Small intestine (tissue), 7 donors: ENCODE measurements around the gene COG7. TPM values are rescaled to one million over a fixed set of nuclear protein-coding genes. Genes with fewer than 3 reads are reported as not detected.

ENCODE experiments used
- DNase-seq, 2 donors: peaks; one replicate each; pipeline versions ENCODE4 v3.0.0 to v3.0.0-alpha.2; 2013
- FAIRE-seq: peaks from 2 replicates; lab custom pipeline; 2012; peaks lifted over from hg19 to GRCh38; lab: Jason Lieb, UNC
- H3K27ac ChIP-seq, 3 donors: one replicate each; pipeline ENCODE4 v1.5.1; 2013; ENCODE audit warnings: low read length in 2 of 3, mild to moderate bottlenecking in 2 of 3, control low read depth in 1 of 3, inconsistent platforms in 1 of 3, low read depth in 1 of 3, moderate library complexity in 1 of 3
- H3K27me3 ChIP-seq, 3 donors: one replicate each; pipeline ENCODE4 v1.6.1; 2013; ENCODE audit warnings: low read length in 3 of 3, inconsistent platforms in 1 of 3; ENCODE audit not compliant: control insufficient read depth in 3 of 3, insufficient read depth in 3 of 3
- H3K36me3 ChIP-seq, 3 donors: one replicate each; pipeline ENCODE4 v1.6.1; 2013; ENCODE audit warnings: low read length in 3 of 3, inconsistent platforms in 1 of 3, low read depth in 1 of 3, mild to moderate bottlenecking in 1 of 3, moderate library complexity in 1 of 3; ENCODE audit not compliant: control insufficient read depth in 3 of 3, insufficient read depth in 2 of 3
- H3K4me1 ChIP-seq, 3 donors: one replicate each; pipeline ENCODE4 v1.6.1; 2013; ENCODE audit warnings: low read length in 2 of 3, inconsistent platforms in 1 of 3, low read depth in 1 of 3, mild to moderate bottlenecking in 1 of 3, moderate library complexity in 1 of 3; ENCODE audit not compliant: control insufficient read depth in 3 of 3, insufficient read depth in 2 of 3
- H3K4me3 ChIP-seq, 3 donors: one replicate each; pipeline ENCODE4 v1.5.1; 2013; ENCODE audit warnings: low read length in 3 of 3, control low read depth in 1 of 3, inconsistent platforms in 1 of 3, low read depth in 1 of 3, mild to moderate bottlenecking in 1 of 3, moderate library complexity in 1 of 3
- H3K9me3 ChIP-seq, 2 donors: one replicate each; pipeline ENCODE4 v1.6.1; 2013; ENCODE audit warnings: low read depth in 1 of 2, low read length in 1 of 2; ENCODE audit not compliant: control insufficient read depth in 2 of 2, insufficient read depth in 1 of 2
- WGBS, 3 donors: extraction: QIAGEN DNeasy Blood & Tissue Kit; methylation state at CpG; one replicate each; pipeline ENCODE4 v1.1.7; 2013; 5-methylcytosine and 5-hydroxymethylcytosine counted together
- polyA plus RNA-seq, 4 donors: library from polyadenylated mRNA; stranded (reverse) in 3 of 4; unstranded in 1 of 4; fragments of 200-250 nt in 3 of 4; fragments of 120-200 nt in 1 of 4; gene quantifications; one replicate each; pipeline versions ENCODE4 v1.2.1 to v1.2.3, GENCODE V29; 2013
- donor health status: healthy with polysubstance abuse.
- donor health status: control.
- donor health status: control.
- donor health status: Bipolar disorder and iron deficiency.
- donor health status: healthy.

The COG7 gene
- polyA plus RNA-seq, 4 donors: 15.7 to 21.9 (median 17.3) TPM

DNA sequence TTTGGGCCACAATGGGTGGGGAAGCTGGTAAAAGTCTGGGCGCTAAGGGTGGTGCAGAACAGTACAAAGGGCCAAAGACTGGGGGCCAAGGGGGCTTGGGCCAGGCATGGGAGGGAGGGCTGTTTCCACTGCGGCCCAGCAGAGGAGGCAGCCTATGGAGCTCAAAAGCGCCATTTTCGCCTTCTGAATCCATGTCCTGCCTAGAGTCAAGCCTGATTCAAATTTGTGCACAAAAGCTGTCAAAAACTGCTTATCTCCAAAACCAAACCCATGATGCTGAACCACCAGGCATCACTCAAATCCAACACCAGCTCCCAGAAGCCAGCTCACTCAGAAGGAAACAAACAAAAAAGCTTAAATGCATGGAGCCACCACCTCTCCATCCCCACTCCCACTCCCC is 16.0 kb downstream of the COG7 start:
- Histone ChIP-seq H3K27ac (no peak overlapping the region), H3K4me1 (no peaks in the 10 kb centered on the region), H3K27me3 (no peaks in the 10 kb centered on the region), H3K36me3 (peaks cover 11 to 32% (median 13%) of the 10 kb centered on the region in 3 donors), H3K9me3 (no peaks in the 10 kb centered on the region), H3K4me3 (no peak overlapping the region)
- DNase-seq (no peak), FAIRE-seq (no peak)
- WGBS, 3 donors: 87 to 98% (median 93%) methylated on average over 4 of the region's 4 CpGs

- FAIRE-seq: no peak
- no peaks in the 10 kb centered on the region for H3K27me3 ChIP-seq
- no peaks in the 10 kb centered on the region for H3K4me1 ChIP-seq
- DNase-seq: peak; percentile 42 to 64
- 45 to 47% (median 47%) methylated on average over 6 of the region's 6 CpGs for WGBS, 3 donors
- H3K9me3 ChIP-seq: no peaks in the 10 kb centered on the region
- no peak overlapping the region for H3K27ac ChIP-seq
- H3K36me3 ChIP-seq: peaks cover 10 to 36% (median 15%) of the 10 kb centered on the region in 3 donors
- H3K4me3 ChIP-seq: no peak overlapping the region
Measured at GRCh38 chr16:23435500-23435899, 17.5 kb downstream of the COG7 start.

GRCh38 chr16:23434380-23434779 is 18.6 kb downstream of the COG7 start:
- Histone ChIP-seq H3K4me1 (no peaks in the 10 kb centered on the region), H3K27me3 (no peaks in the 10 kb centered on the region), H3K4me3 (no peak overlapping the region), H3K27ac (no peak overlapping the region), H3K9me3 (no peaks in the 10 kb centered on the region), H3K36me3 (peaks cover 10 to 34% (median 13%) of the 10 kb centered on the region in 3 donors)
- no peak for FAIRE-seq
- peak; percentile 76 to 78 for DNase-seq
- WGBS, 3 donors: 23 to 29% (median 24%) methylated on average over 6 of the region's 6 CpGs

- Histone ChIP-seq H3K27ac (no peak overlapping the region), H3K36me3 (peaks cover 10 to 36% (median 13%) of the 10 kb centered on the region in 3 donors), H3K9me3 (no peaks in the 10 kb centered on the region), H3K4me1 (no peaks in the 10 kb centered on the region), H3K27me3 (no peaks in the 10 kb centered on the region), H3K4me3 (no peak overlapping the region)
- WGBS, 3 donors: 76 to 85% (median 85%) methylated on average over 16 of the region's 16 CpGs
- DNase-seq (no peak), FAIRE-seq (no peak)
Measured at GRCh38 chr16:23433261-23433920, 19.6 kb downstream of the COG7 start.

DNA sequence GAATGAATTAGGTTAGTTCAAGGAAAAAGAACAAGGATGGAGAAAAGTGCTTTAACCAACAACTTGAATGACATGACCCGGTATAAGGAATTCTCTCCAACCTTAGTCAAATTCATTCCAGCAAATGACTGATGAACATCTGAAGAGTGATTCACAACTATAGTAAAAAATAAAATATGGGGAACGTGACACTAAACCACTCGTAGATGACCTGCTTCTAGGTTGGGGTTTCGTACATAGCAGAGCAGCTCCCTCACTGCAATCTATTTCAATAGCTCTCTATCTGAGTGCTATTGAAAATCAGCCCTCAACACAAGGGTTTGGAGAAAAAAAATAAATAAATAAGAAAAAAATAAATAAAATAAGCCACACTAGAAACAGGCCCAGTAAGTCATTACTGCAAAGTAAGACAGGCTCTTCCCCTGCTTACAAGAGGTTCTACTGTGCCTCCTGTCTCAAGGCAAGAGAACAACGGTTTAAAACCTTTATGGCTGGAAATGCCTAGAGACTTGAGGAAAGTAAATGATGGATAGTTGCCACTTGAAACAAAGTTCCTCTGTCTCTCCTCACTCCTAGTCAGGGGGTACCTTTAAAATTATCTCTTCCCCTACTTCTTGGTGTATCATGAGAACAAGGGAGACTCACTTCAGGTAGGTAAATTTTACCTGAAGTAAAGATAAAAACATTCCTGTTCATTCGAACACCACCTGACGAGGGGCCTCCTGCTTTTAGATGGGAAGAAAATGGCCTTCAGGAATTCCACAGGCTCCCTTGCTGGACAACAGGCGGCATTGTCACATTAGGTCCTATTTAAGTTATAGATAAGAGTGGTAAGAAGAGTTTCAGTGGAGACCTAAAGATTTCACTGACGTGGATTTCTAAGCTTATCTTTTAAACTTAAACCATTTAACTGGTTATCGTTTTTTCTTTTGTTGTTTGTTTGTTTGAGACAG is 20.5 kb downstream of the COG7 start:
- Histone ChIP-seq H3K4me1 (no peaks in the 10 kb centered on the region), H3K27me3 (no peaks in the 10 kb centered on the region), H3K36me3 (peaks cover 10 to 32% (median 11%) of the 10 kb centered on the region in 3 donors), H3K27ac (no peak overlapping the region), H3K4me3 (no peak overlapping the region), H3K9me3 (no peaks in the 10 kb centered on the region)
- whole genome bisulfite sequencing, 3 donors: 88 to 93% (median 92%) methylated on average over 10 of the region's 10 CpGs
- DNase-seq: no peak
- no peak for FAIRE-seq

DNA sequence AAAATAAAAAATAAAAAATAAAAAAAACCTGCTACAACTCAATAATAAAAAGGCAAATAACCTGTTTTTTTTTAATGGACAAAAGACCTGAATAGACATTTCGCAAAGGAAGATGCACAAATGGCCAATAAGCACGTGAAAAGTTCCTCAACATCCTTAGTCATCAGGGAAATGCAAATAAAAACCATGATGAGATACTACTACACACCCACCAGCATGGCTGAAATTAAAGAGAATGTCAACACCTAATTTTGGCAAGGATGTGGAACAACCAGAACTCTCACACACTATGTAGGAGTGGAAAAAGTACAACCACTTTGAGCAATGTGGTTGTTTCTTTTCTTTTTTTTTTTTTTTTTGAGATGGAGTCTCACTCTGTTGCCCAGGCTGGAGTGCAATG is 24.6 kb downstream of the COG7 start:
- no peaks in the 10 kb centered on the region for H3K27me3 ChIP-seq
- DNase-seq (no peak), FAIRE-seq (no peak)
- no peaks in the 10 kb centered on the region for H3K4me1 ChIP-seq
- peaks cover 2 to 35% (median 10%) of the 10 kb centered on the region in 3 donors for H3K36me3 ChIP-seq
- H3K4me3 ChIP-seq: no peak overlapping the region
- no peak overlapping the region for H3K27ac ChIP-seq
- WGBS, 3 donors: 75 to 87% (median 77%) methylated on average over 2 of the region's 2 CpGs
- H3K9me3 ChIP-seq: no peaks in the 10 kb centered on the region

GRCh38 chr16:23424292-23424958 is 28.6 kb downstream of the COG7 start:
- 80 to 88% (median 81%) methylated on average over 14 of the region's 14 CpGs for WGBS, 3 donors
- peaks cover 0 to 21% (median 0%) of the 10 kb centered on the region in 3 donors for H3K36me3 ChIP-seq
- no peaks in the 10 kb centered on the region for H3K4me1 ChIP-seq
- no peaks in the 10 kb centered on the region for H3K27me3 ChIP-seq
- peak overlapping the region in 1 of 3 donors; percentile 69 for H3K27ac ChIP-seq
- no peaks in the 10 kb centered on the region for H3K9me3 ChIP-seq
- no peak for FAIRE-seq
- H3K4me3 ChIP-seq: no peak overlapping the region
- DNase-seq: no peak

GRCh38 chr16:23423496-23424049 is 29.4 kb downstream of the COG7 start:
- Histone ChIP-seq H3K9me3 (no peaks in the 10 kb centered on the region), H3K36me3 (peaks cover 0 to 16% (median 0%) of the 10 kb centered on the region in 3 donors), H3K4me1 (no peaks in the 10 kb centered on the region), H3K4me3 (no peak overlapping the region), H3K27ac (peak overlapping the region in 2 of 3 donors; percentile 23 to 88), H3K27me3 (no peaks in the 10 kb centered on the region)
- FAIRE-seq (no peak), DNase-seq (peak; percentile 44 to 75)
- WGBS, 3 donors: 29 to 51% (median 38%) methylated on average over 11 of the region's 11 CpGs
